Vagina (tissue), 2 donors: ENCODE measurements around the gene TRPV3.

Experiments
- POLR2A ChIP-seq, 2 donors: fragments of 450-650 bp; IDR thresholded peaks; one replicate each; pipeline ENCODE4 v1.6.1; 2017; ENCODE audit warnings: antibody characterized with exemption in 2 of 2, mild to moderate bottlenecking in 2 of 2, moderate library complexity in 2 of 2
- TF ChIP-seq, protein P1 (sequence below), 3 experiments: fragments of 450-650 bp in 2 of 3; fragments of 200-600 bp in 1 of 3; sonication (generic) in 1 of 3; IDR thresholded peaks; one replicate each; pipeline ENCODE4 v1.5.1; 2017 to 2019; ENCODE audit warnings: antibody characterized with exemption in 3 of 3, mild to moderate bottlenecking in 2 of 3, moderate library complexity in 2 of 3

DNA sequence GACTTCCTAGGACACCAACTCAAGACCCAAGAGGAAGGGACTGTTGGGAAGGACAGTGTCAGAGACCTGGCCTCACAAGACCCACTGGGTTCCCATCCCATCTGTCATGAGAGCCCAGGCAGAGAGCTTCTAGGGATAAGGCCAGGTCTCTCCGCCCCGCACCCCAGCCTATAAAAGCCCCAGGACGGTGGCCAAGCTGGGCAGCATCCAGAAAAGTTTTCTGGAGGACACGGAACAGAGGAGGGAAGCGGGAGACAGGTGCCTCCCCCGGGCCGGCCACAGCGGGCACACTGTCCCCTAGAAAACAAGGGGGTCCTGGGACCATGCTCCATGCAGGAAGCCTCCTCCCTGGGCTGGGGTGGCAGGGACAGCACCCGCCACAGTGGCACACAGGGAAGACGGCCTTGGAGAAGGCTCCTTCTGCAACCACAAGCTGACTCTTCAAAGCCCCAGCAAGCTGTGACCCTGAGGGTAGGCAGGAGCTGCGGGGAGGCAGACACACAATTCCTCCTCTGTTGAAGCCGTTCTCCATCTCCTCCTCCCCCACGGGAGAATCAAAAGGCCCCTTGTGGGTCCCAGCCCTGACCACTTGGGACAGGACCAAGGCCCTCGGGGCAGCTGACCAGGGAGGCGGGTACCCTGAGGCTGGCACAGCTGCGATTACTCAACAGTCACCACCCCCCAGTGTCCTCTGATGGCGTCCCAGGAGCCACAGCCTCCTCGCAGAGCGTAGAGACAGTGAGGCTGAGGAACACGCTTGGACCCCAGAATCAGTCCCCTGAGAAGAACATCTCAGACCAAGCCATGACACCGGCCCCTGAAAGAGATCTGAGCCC is 26.1 kb downstream of the TRPV3 start:
- TF ChIP-seq, protein P1, sequence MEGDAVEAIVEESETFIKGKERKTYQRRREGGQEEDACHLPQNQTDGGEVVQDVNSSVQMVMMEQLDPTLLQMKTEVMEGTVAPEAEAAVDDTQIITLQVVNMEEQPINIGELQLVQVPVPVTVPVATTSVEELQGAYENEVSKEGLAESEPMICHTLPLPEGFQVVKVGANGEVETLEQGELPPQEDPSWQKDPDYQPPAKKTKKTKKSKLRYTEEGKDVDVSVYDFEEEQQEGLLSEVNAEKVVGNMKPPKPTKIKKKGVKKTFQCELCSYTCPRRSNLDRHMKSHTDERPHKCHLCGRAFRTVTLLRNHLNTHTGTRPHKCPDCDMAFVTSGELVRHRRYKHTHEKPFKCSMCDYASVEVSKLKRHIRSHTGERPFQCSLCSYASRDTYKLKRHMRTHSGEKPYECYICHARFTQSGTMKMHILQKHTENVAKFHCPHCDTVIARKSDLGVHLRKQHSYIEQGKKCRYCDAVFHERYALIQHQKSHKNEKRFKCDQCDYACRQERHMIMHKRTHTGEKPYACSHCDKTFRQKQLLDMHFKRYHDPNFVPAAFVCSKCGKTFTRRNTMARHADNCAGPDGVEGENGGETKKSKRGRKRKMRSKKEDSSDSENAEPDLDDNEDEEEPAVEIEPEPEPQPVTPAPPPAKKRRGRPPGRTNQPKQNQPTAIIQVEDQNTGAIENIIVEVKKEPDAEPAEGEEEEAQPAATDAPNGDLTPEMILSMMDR (IDR thresholded peaks at IDR 0.05), result no peak
- TF ChIP-seq POLR2A (IDR thresholded peaks at IDR 0.05), result no peak
